Measurements from ENCODE around the gene SNED1.

SNED1 gene

GRCh38 chr2:241019441-241020139 lies 21.2 kb downstream of the SNED1 start:
- Histone ChIP-seq H3K4me3 (ENCODE audit: low read depth, low read length) (no peak overlapping the region), H3K9ac (no peak overlapping the region), H3K4me1 (no peaks in the 10 kb centered on the region), H2AFZ (no peak overlapping the region), H3K36me3 (ENCODE audit: control insufficient read depth, insufficient read depth, low read length) (no peaks in the 10 kb centered on the region), H3K27me3 (ENCODE audit: control insufficient read depth, insufficient read depth, low read length) (no peaks in the 10 kb centered on the region), H3K27ac (no peak overlapping the region), H3K79me2 (no peaks in the 10 kb centered on the region), H3K9me3 (ENCODE audit: control insufficient read depth, low read length) (no peaks in the 10 kb centered on the region), H3K4me2 (ENCODE audit: low read length) (no peak overlapping the region)
- TF ChIP-seq CTCF (IDR thresholded peaks at IDR 0.05): no peak

DNA sequence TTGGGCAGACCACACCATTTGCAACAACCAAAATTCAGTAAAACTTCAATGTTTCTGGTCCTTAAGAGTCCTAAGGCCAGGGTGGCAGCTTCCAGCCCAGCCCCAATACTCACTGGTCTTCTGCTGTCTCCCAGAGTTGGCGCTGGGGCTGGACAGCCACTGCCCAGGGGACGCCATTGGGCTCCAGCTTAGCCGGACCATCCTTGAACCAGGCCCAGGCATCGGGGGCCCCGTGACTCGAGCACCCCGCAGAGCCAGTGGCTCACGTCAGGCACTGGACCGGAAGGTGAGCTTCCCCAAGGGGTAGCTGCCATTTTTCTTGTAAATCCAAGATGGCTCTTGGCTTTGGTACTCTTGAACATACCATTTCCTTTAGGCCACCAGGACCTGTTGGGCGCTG lies 21.8 kb downstream of the SNED1 start:
- no peak overlapping the region for H3K27ac ChIP-seq
- H3K4me1 ChIP-seq: no peaks in the 10 kb centered on the region
- no peaks in the 10 kb centered on the region for H3K36me3 ChIP-seq (ENCODE audit: control insufficient read depth, insufficient read depth, low read length)
- no peak overlapping the region for H3K9ac ChIP-seq
- no peak for TF ChIP-seq CTCF (IDR thresholded peaks at IDR 0.05)
- no peak overlapping the region for H3K4me2 ChIP-seq (ENCODE audit: low read length)
- H3K79me2 ChIP-seq: no peaks in the 10 kb centered on the region
- H3K9me3 ChIP-seq (ENCODE audit: control insufficient read depth, low read length): no peaks in the 10 kb centered on the region
- no peak overlapping the region for H3K4me3 ChIP-seq (ENCODE audit: low read depth, low read length)
- H3K27me3 ChIP-seq (ENCODE audit: control insufficient read depth, insufficient read depth, low read length): no peaks in the 10 kb centered on the region
- H2AFZ ChIP-seq: no peak overlapping the region

DNA sequence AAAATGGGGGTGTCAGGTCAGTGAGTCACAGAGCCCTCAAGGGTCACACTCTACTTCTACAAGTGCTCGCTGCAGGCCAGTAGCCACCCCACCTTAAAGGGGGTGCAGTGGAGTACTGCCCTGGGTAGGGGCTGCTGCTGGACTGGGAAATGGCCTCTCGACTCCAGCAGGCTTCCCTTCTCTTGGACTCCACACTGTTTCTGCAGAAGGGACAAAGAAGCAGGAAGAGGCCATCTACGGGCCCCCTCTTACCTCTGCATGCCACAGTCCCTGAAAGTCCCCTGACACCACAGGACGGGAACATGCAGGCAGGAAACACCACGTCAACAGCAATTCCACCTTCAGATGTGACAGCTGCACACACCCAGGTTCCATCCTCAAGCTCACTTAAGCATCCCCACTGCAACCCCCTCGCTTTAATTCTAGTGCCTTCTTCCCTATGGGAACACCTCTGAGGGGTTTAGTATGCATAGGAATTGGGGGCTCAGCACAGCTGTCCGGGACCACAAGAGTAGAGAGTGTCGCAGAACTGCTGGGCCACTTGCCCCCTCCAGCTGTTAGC lies 22.3 kb downstream of the SNED1 start:
- no peaks in the 10 kb centered on the region for H3K27me3 ChIP-seq (ENCODE audit: control insufficient read depth, insufficient read depth, low read length)

DNA sequence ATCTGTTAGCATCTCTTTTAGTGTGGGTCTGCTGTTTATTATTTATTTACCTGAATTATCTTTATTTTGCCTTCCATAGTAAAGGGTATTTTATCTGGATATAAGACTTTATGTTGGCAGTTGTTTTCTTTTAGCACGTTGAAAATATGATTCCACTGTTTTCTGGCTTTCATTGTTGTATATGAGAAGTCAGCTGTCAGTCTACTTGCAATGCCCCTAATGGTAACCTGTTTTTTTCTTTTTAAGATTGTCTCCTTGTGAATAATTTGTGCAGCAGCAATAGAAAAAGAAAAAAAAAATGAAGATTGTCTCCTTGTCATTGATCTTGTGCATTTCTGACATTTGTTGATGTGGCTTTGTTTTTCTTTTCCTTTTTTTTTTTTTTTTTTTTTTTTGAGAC lies 27.2 kb downstream of the SNED1 start:
- no peak for TF ChIP-seq CTCF (IDR thresholded peaks at IDR 0.05)
- H3K4me1 ChIP-seq: no peaks in the 10 kb centered on the region
- H3K79me2 ChIP-seq: peaks cover 5% of the 10 kb centered on the region
- no peak overlapping the region for H3K4me2 ChIP-seq (ENCODE audit: low read length)
- H3K36me3 ChIP-seq (ENCODE audit: control insufficient read depth, insufficient read depth, low read length): no peaks in the 10 kb centered on the region
- H3K9me3 ChIP-seq (ENCODE audit: control insufficient read depth, low read length): no peaks in the 10 kb centered on the region
- H3K4me3 ChIP-seq (ENCODE audit: low read depth, low read length): no peak overlapping the region
- H3K9ac ChIP-seq: no peak overlapping the region
- H3K27ac ChIP-seq: no peak overlapping the region
- H2AFZ ChIP-seq: no peak overlapping the region
- H3K27me3 ChIP-seq (ENCODE audit: control insufficient read depth, insufficient read depth, low read length): no peaks in the 10 kb centered on the region

More for the DNA sequence above, 22.3 kb downstream of the SNED1 start:
- Histone ChIP-seq H3K9me3 (ENCODE audit: control insufficient read depth, low read length) (no peaks in the 10 kb centered on the region), H3K4me2 (ENCODE audit: low read length) (no peak overlapping the region), H3K4me1 (no peaks in the 10 kb centered on the region), H3K27ac (no peak overlapping the region), H3K36me3 (ENCODE audit: control insufficient read depth, insufficient read depth, low read length) (no peaks in the 10 kb centered on the region), H3K9ac (no peak overlapping the region), H3K79me2 (no peaks in the 10 kb centered on the region), H3K4me3 (ENCODE audit: low read depth, low read length) (no peak overlapping the region), H2AFZ (no peak overlapping the region)
- no peak for TF ChIP-seq CTCF (IDR thresholded peaks at IDR 0.05)
